SU-DHL-6 (cell line): Measurements from ENCODE around the gene SLC25A39.

Experiments
- H2AFZ ChIP-seq: fragments of 200-600 bp; sonication (generic); 2 replicates; pipeline ENCODE4 v1.6.1; 2014; ENCODE audit warnings: low read depth, mild to moderate bottlenecking, moderate library complexity, mixed read lengths, antibody characterized with exemption, low read length; ENCODE audit not compliant: severe bottlenecking
- H3F3A ChIP-seq: fragments of 200-600 bp; shearing (Covaris generic); 2 replicates; pipeline ENCODE4 v1.6.0; 2016; ENCODE audit warnings: antibody characterized with exemption, mild to moderate bottlenecking; ENCODE audit not compliant: insufficient read depth
- H3K27ac ChIP-seq: fragments of 200-600 bp; sonication (generic); 2 replicates; pipeline ENCODE4 v1.5.1; 2016; ENCODE audit warnings: low read depth, mild to moderate bottlenecking, low read length, moderate library complexity, mixed read lengths
- H3K27me3 ChIP-seq: fragments of 200-600 bp; sonication (generic), shearing (Covaris generic); 2 replicates; pipeline ENCODE4 v1.6.0; 2014; ENCODE audit warnings: mild to moderate bottlenecking, low read length
- H3K36me3 ChIP-seq: fragments of 200-600 bp; sonication (generic); 2 replicates; pipeline ENCODE4 v1.6.1; 2014; ENCODE audit warnings: mild to moderate bottlenecking, low read length, mixed read lengths
- H3K4me2 ChIP-seq: fragments of 300-600, 200-600 bp; shearing (Covaris generic), sonication (generic); 2 replicates; pipeline ENCODE4 v1.6.0; 2014; ENCODE audit warnings: low read length, low read depth, mild to moderate bottlenecking; ENCODE audit not compliant: poor library complexity, severe bottlenecking
- H3K4me3 ChIP-seq: fragments of 200-600 bp; sonication (generic); 2 replicates; pipeline ENCODE4 v1.5.1; 2014; ENCODE audit warnings: antibody characterized with exemption, low read length, mild to moderate bottlenecking, mixed read lengths; ENCODE audit not compliant: insufficient read depth, poor library complexity, severe bottlenecking
- H3K79me2 ChIP-seq: fragments of 200-600 bp; sonication (generic); 2 replicates; pipeline ENCODE4 v1.6.1; 2014; ENCODE audit warnings: mild to moderate bottlenecking, low read length, moderate library complexity; ENCODE audit not compliant: insufficient read depth
- H3K9ac ChIP-seq: fragments of 200-600 bp; sonication (generic); 2 replicates; pipeline ENCODE4 v1.7.0; 2014; ENCODE audit warnings: mild to moderate bottlenecking, low read length
- H3K9me2 ChIP-seq: fragments of 200-600 bp; sonication (generic); replicated peaks from 2 replicates; pipeline ENCODE4 v1.6.1; 2014; ENCODE audit warnings: low read length; ENCODE audit not compliant: insufficient read depth
- H3K9me3 ChIP-seq: fragments of 200-600 bp; sonication (generic); 2 replicates; pipeline ENCODE4 v1.6.1; 2014; ENCODE audit warnings: low read length, mixed read lengths; ENCODE audit not compliant: insufficient read depth
- H4K20me1 ChIP-seq: fragments of 200-600 bp; sonication (generic); 2 replicates; pipeline ENCODE4 v1.6.1; 2014; ENCODE audit warnings: low read depth, mild to moderate bottlenecking, antibody characterized with exemption, low read length, moderate library complexity, mixed read lengths
- CTCF ChIP-seq: fragments of 200-600 bp; sonication (generic); IDR thresholded peaks from one replicate; pipeline ENCODE4 v1.5.1; 2017; ENCODE audit warnings: antibody characterized with exemption, mild to moderate bottlenecking, low read length, moderate library complexity; ENCODE audit not compliant: insufficient read depth, poor library complexity, severe bottlenecking
- EZH2phosphoT487 ChIP-seq: fragments of 200-600 bp; sonication (generic), shearing (Covaris generic); conservative IDR thresholded peaks from 2 replicates; pipeline ENCODE4 v1.6.1; 2018; ENCODE audit warnings: mild to moderate bottlenecking, antibody characterized with exemption, low read length, moderate library complexity, mixed read lengths

Gene SLC25A39

GRCh38 chr17:44359006-44359405, 34.4 kb upstream of the SLC25A39 start:
- TF ChIP-seq CTCF (no peak), EZH2phosphoT487 (no peak)
- no peaks in the 10 kb centered on the region for H3K79me2 ChIP-seq
- no peak overlapping the region for H3K27ac ChIP-seq
- H3K9me3 ChIP-seq, result no peaks in the 10 kb centered on the region
- no peak overlapping the region for H3K4me3 ChIP-seq
- no peaks in the 10 kb centered on the region for H3F3A ChIP-seq
- no peaks in the 10 kb centered on the region for H3K36me3 ChIP-seq
- H3K4me2 ChIP-seq, result no peak overlapping the region
- H3K9ac ChIP-seq, result no peak overlapping the region
- H4K20me1 ChIP-seq, result no peaks in the 10 kb centered on the region
- H3K9me2 ChIP-seq, result no peaks in the 10 kb centered on the region
- no peak overlapping the region for H2AFZ ChIP-seq
- H3K27me3 ChIP-seq, result no peaks in the 10 kb centered on the region

- no peak for TF ChIP-seq EZH2phosphoT487
- TF ChIP-seq CTCF, result no peak
- no peaks in the 10 kb centered on the region for H3K9me2 ChIP-seq
- no peaks in the 10 kb centered on the region; the same call in 1 of the 2 replicates for H3K79me2 ChIP-seq
- H2AFZ ChIP-seq, result no peak overlapping the region
- H3K36me3 ChIP-seq, result no peaks in the 10 kb centered on the region
- H3F3A ChIP-seq, result peaks cover 3% of the 10 kb centered on the region; the same call in 1 of the 2 replicates
- no peaks in the 10 kb centered on the region for H3K27me3 ChIP-seq
- no peaks in the 10 kb centered on the region for H3K9me3 ChIP-seq
- H3K27ac ChIP-seq, result no peak overlapping the region
- no peak overlapping the region for H3K4me3 ChIP-seq
- no peak overlapping the region for H3K4me2 ChIP-seq
- no peak overlapping the region for H3K9ac ChIP-seq
- no peaks in the 10 kb centered on the region for H4K20me1 ChIP-seq
These were observed 33.4 kb upstream of the SLC25A39 start for GRCh38 chr17:44358066-44358465.

GRCh38 chr17:44356241-44356640, 31.6 kb upstream of the SLC25A39 start:
- no peak overlapping the region for H2AFZ ChIP-seq
- H3K79me2 ChIP-seq, result no peaks in the 10 kb centered on the region; the same call in 1 of the 2 replicates
- no peak overlapping the region for H3K9ac ChIP-seq
- TF ChIP-seq EZH2phosphoT487 (no peak), CTCF (no peak)
- H4K20me1 ChIP-seq, result no peaks in the 10 kb centered on the region
- no peak overlapping the region for H3K27ac ChIP-seq
- no peaks in the 10 kb centered on the region for H3K9me2 ChIP-seq
- H3K36me3 ChIP-seq, result no peaks in the 10 kb centered on the region
- H3K27me3 ChIP-seq, result no peaks in the 10 kb centered on the region
- no peak overlapping the region for H3K4me3 ChIP-seq
- no peak overlapping the region for H3K4me2 ChIP-seq
- peaks cover 6% of the 10 kb centered on the region; the same call in 1 of the 2 replicates for H3F3A ChIP-seq
- no peaks in the 10 kb centered on the region for H3K9me3 ChIP-seq
